Peyer's patch (tissue), 4 donors: ENCODE measurements around the gene MTMR3. TPM values are rescaled to one million over a fixed set of nuclear protein-coding genes. Genes with fewer than 3 reads are reported as not detected.
"Not testable (repeated sequence)": the region's sequence is repeated elsewhere in the genome, so short reads cannot be mapped to it uniquely, and the experiment has no call there.

Experiments used
- DNase-seq, 3 donors: peaks; one replicate each; pipeline ENCODE4 v3.0.0-alpha.2; 2017 to 2019
- H3K27ac ChIP-seq, 4 donors: fragments of 200-600 bp; sonication (generic); one replicate each; pipeline ENCODE4 v1.5.1; 2016 to 2019
- H3K27me3 ChIP-seq, 2 donors: fragments of 200-600 bp; sonication (generic); one replicate each; pipeline ENCODE4 v1.5.1; 2019
- H3K36me3 ChIP-seq, 3 donors: fragments of 200-600 bp; sonication (generic); one replicate each; pipeline ENCODE4 v1.5.1; 2016 to 2019
- H3K4me1 ChIP-seq, 4 donors: fragments of 200-600 bp; sonication (generic); one replicate each; pipeline ENCODE4 v1.5.1; 2016 to 2019
- H3K4me3 ChIP-seq, 4 donors: fragments of 200-600 bp; sonication (generic); 1 replicate in 3 of 4; 2 replicates in 1 of 4; pipeline ENCODE4 v1.5.1; 2016 to 2019; ENCODE audit warnings: mild to moderate bottlenecking in 1 of 4
- H3K9me3 ChIP-seq, 4 donors: fragments of 200-600 bp; sonication (generic); one replicate each; pipeline ENCODE4 v1.5.1; 2016 to 2019; ENCODE audit warnings: mild to moderate bottlenecking in 1 of 4
- CTCF ChIP-seq, 6 experiments: fragments of 450-650 bp in 4 of 6; fragments of 200-600 bp in 2 of 6; sonication (generic) in 1 of 6; IDR thresholded peaks; one replicate each; pipeline ENCODE4 v1.5.1; 2017 to 2019; ENCODE audit warnings: antibody characterized with exemption in 6 of 6, mild to moderate bottlenecking in 3 of 6, moderate library complexity in 1 of 6
- POLR2A ChIP-seq, 2 donors: fragments of 450-650 bp; IDR thresholded peaks; one replicate each; pipeline ENCODE4 v1.5.1; 2017; ENCODE audit warnings: antibody characterized with exemption in 2 of 2, mild to moderate bottlenecking in 2 of 2, moderate library complexity in 2 of 2
- total RNA-seq, 4 donors: library from RNA; depleted of rRNA; stranded (reverse); fragments of >200 nt; gene quantifications; one replicate each; pipeline ENCODE4 v1.1.0, GENCODE V29; 2016

The MTMR3 gene
- total RNA-seq, 4 donors from 2014 or later: 49.4 to 97.8 (median 84.0) TPM

- H3K27ac ChIP-seq: no peak overlapping the region
- H3K36me3 ChIP-seq: no peaks in the 10 kb centered on the region
- H3K9me3 ChIP-seq: no peaks in the 10 kb centered on the region
- H3K4me1 ChIP-seq: no peaks in the 10 kb centered on the region
- TF ChIP-seq POLR2A (IDR thresholded peaks at IDR 0.05) (no peak), CTCF (IDR thresholded peaks at IDR 0.05) (no peak)
- H3K27me3 ChIP-seq: no peaks in the 10 kb centered on the region
- DNase-seq: no peak
- H3K4me3 ChIP-seq: no peak overlapping the region
Measured at GRCh38 chr22:29967461-29967860, 84.5 kb downstream of the MTMR3 start.

GRCh38 chr22:29971607-29972006 is 88.6 kb downstream of the MTMR3 start:
- TF ChIP-seq CTCF (IDR thresholded peaks at IDR 0.05) (no peak), POLR2A (IDR thresholded peaks at IDR 0.05) (no peak)
- Histone ChIP-seq H3K27me3 (no peaks in the 10 kb centered on the region), H3K9me3 (no peaks in the 10 kb centered on the region), H3K27ac (no peak overlapping the region), H3K4me1 (peaks cover 0 to 10% (median 0%) of the 10 kb centered on the region in 4 donors), H3K36me3 (peaks cover 0 to 5% (median 0%) of the 10 kb centered on the region in 3 donors), H3K4me3 (no peak overlapping the region)
- no peak for DNase-seq

- no peak overlapping the region for H3K27ac ChIP-seq
- no peak for TF ChIP-seq CTCF (IDR thresholded peaks at IDR 0.05)
- TF ChIP-seq POLR2A (IDR thresholded peaks at IDR 0.05): no peak
Measured at GRCh38 chr22:29972121-29972520, 89.1 kb downstream of the MTMR3 start.

GRCh38 chr22:29973269-29973668 is 90.3 kb downstream of the MTMR3 start:
- no peak for TF ChIP-seq POLR2A (IDR thresholded peaks at IDR 0.05)
- TF ChIP-seq CTCF (IDR thresholded peaks at IDR 0.05): no peak
- H3K27ac ChIP-seq: no peak overlapping the region
- H3K4me3 ChIP-seq: no peak overlapping the region
- H3K27me3 ChIP-seq: no peaks in the 10 kb centered on the region
- no peaks in the 10 kb centered on the region for H3K9me3 ChIP-seq
- no peak for DNase-seq
- peaks cover 0 to 5% (median 0%) of the 10 kb centered on the region in 3 donors for H3K36me3 ChIP-seq
- peaks cover 0 to 10% (median 0%) of the 10 kb centered on the region in 4 donors for H3K4me1 ChIP-seq

More at GRCh38 chr22:29972121-29972520, 89.1 kb downstream of the MTMR3 start:
- Histone ChIP-seq H3K4me3 (no peak overlapping the region), H3K36me3 (peaks cover 0 to 5% (median 0%) of the 10 kb centered on the region in 3 donors), H3K4me1 (peaks cover 0 to 10% (median 0%) of the 10 kb centered on the region in 4 donors), H3K9me3 (no peaks in the 10 kb centered on the region), H3K27me3 (no peaks in the 10 kb centered on the region)
- no peak for DNase-seq

- not testable (repeated sequence) for H3K9me3 ChIP-seq, H3K27ac ChIP-seq, H3K27me3 ChIP-seq, H3K4me1 ChIP-seq, DNase-seq, H3K4me3 ChIP-seq, H3K36me3 ChIP-seq
Measured at GRCh38 chr22:29973680-29974079, 90.7 kb downstream of the MTMR3 start.

- TF ChIP-seq CTCF (IDR thresholded peaks at IDR 0.05) (no peak), POLR2A (IDR thresholded peaks at IDR 0.05) (no peak)
- no peak overlapping the region for H3K4me3 ChIP-seq
- H3K4me1 ChIP-seq: peaks cover 0 to 22% (median 0%) of the 10 kb centered on the region in 4 donors
Measured at GRCh38 chr22:29975494-29975893, 92.5 kb downstream of the MTMR3 start.

More at GRCh38 chr22:29975494-29975893, 92.5 kb downstream of the MTMR3 start:
- Histone ChIP-seq H3K36me3 (peaks cover 0 to 14% (median 0%) of the 10 kb centered on the region in 3 donors), H3K27ac (no peak overlapping the region), H3K27me3 (no peaks in the 10 kb centered on the region), H3K9me3 (no peaks in the 10 kb centered on the region)
- DNase-seq: no peak
